ENCODE data around the gene NDUFA13.

- TF ChIP-seq POLR2A (IDR thresholded peaks at IDR 0.05) (no peak), CTCF (IDR thresholded peaks at IDR 0.05) (no peak)
Measured at GRCh38 chr19:19513682-19514081, 2.3 kb upstream of the NDUFA13 start.
